HepG2 (cell line): ENCODE measurements around the gene NAV2. TPM values are rescaled to one million over a fixed set of nuclear protein-coding genes. Genes with fewer than 3 reads are reported as not detected.

Source experiments
- FOXJ3 ChIP-seq: sonication (generic); formaldehyde crosslinking; IDR thresholded peaks from 2 replicates; pipeline ENCODE4 v1.4.0; 2020; ENCODE audit warnings: missing genetic modification reagents, mild to moderate bottlenecking, borderline replicate concordance
- IKZF4 ChIP-seq: sonication (generic); formaldehyde crosslinking; IDR thresholded peaks from 2 replicates; pipeline ENCODE4 v1.5.1; 2020; ENCODE audit warnings: borderline replicate concordance, mild to moderate bottlenecking, low read depth, missing genetic modification reagents; ENCODE audit errors: not compliant biosample characterization
- MLX ChIP-seq: IDR thresholded peaks from 2 replicates; pipeline ENCODE4 v1.6.1; 2016
- NFIB ChIP-seq: sonication (generic); formaldehyde crosslinking; IDR thresholded peaks from 2 replicates; pipeline ENCODE4 v1.9.0; 2021; ENCODE audit warnings: missing genetic modification reagents, mild to moderate bottlenecking, borderline replicate concordance
- NFIC ChIP-seq: IDR thresholded peaks from 2 replicates; pipeline ENCODE4 v1.6.1; 2012; ENCODE audit warnings: mild to moderate bottlenecking, low read length, inconsistent platforms
- SAFB2 ChIP-seq: sonication (generic); formaldehyde crosslinking; IDR thresholded peaks from 2 replicates; pipeline ENCODE4 v1.5.1; 2020; ENCODE audit warnings: missing genetic modification reagents, low read depth, mild to moderate bottlenecking, borderline replicate concordance
- SP2 ChIP-seq: sonication (generic); formaldehyde crosslinking; IDR thresholded peaks from 2 replicates; pipeline ENCODE4 v1.5.1; 2020; ENCODE audit warnings: mild to moderate bottlenecking, missing genetic modification reagents
- ZBTB7B ChIP-seq: sonication (generic); formaldehyde crosslinking; IDR thresholded peaks from 2 replicates; pipeline ENCODE4 v1.4.0; 2020; ENCODE audit warnings: missing genetic modification reagents
- ZFY ChIP-seq: sonication (generic); formaldehyde crosslinking; IDR thresholded peaks from 2 replicates; pipeline ENCODE4 v1.4.0; 2020; ENCODE audit warnings: missing genetic modification reagents
- ZNF263 ChIP-seq: sonication (generic); formaldehyde crosslinking; IDR thresholded peaks from 2 replicates; pipeline ENCODE4 v1.4.0; 2020; ENCODE audit warnings: missing genetic modification reagents
- ZNF432 ChIP-seq: sonication (generic); formaldehyde crosslinking; IDR thresholded peaks from 2 replicates; pipeline ENCODE4 v1.5.0; 2020; ENCODE audit warnings: missing genetic modification reagents, mild to moderate bottlenecking, borderline replicate concordance
- ZNF501 ChIP-seq: sonication (generic); formaldehyde crosslinking; IDR thresholded peaks from 2 replicates; pipeline ENCODE4 v1.5.1; 2020; ENCODE audit warnings: mild to moderate bottlenecking, moderate library complexity, missing genetic modification reagents
- ZNF513 ChIP-seq: sonication (generic); formaldehyde crosslinking; conservative IDR thresholded peaks from 2 replicates; pipeline ENCODE4 v1.5.0; 2020; ENCODE audit warnings: missing genetic modification reagents
- ZNF737 ChIP-seq: sonication (generic); formaldehyde crosslinking; IDR thresholded peaks from 2 replicates; pipeline ENCODE4 v1.5.0; 2020; ENCODE audit warnings: missing genetic modification reagents, mild to moderate bottlenecking, borderline replicate concordance
- polyA plus RNA-seq, 8 experiments: library from polyadenylated mRNA; depleted of rRNA in 3 of 8; stranded (reverse) in 7 of 8; unstranded in 1 of 8; fragments of >200 nt; fragmentation: Illumina TruSeq in 4 of 8; extraction: Trizol in 4 of 8; gene quantifications; 2 replicates each; pipeline versions ENCODE4 v1.2.1 to v1.2.3, GENCODE V29; 2011 to 2016; ENCODE audit warnings: low read depth in 4 of 8, missing spikeins in 1 of 8, mixed read lengths in 1 of 8; ENCODE audit not compliant: insufficient read depth in 1 of 8
- total RNA-seq, 5 experiments: library from RNA; depleted of rRNA; stranded (reverse); fragments of >200 nt; fragmentation: Illumina TruSeq; extraction: Trizol; gene quantifications; 2 replicates each; pipeline ENCODE4 v1.2.3, GENCODE V29; 2016; ENCODE audit warnings: low read depth in 1 of 5
- TF ChIP-seq, protein P1 (sequence below): sonication (generic); formaldehyde crosslinking; IDR thresholded peaks from 2 replicates; pipeline ENCODE4 v1.5.0; 2020; ENCODE audit warnings: mild to moderate bottlenecking, missing genetic modification reagents, moderate library complexity
- TF ChIP-seq, protein P2 (sequence below): sonication (generic); formaldehyde crosslinking; IDR thresholded peaks from 2 replicates; pipeline ENCODE4 v1.4.0; 2020; ENCODE audit warnings: missing genetic modification reagents
- TF ChIP-seq, protein P3 (sequence below): sonication (generic); formaldehyde crosslinking; IDR thresholded peaks from 2 replicates; pipeline ENCODE4 v1.8.0; 2022; ENCODE audit warnings: missing genetic modification reagents, mild to moderate bottlenecking, inconsistent platforms, borderline replicate concordance

The NAV2 gene
- total and polyA plus RNA-seq, 2 of the 13 experiments (the other 11 are each of a cell fraction or from before 2014, with no cell fraction given) = 9.3 to 34.6 TPM

DNA sequence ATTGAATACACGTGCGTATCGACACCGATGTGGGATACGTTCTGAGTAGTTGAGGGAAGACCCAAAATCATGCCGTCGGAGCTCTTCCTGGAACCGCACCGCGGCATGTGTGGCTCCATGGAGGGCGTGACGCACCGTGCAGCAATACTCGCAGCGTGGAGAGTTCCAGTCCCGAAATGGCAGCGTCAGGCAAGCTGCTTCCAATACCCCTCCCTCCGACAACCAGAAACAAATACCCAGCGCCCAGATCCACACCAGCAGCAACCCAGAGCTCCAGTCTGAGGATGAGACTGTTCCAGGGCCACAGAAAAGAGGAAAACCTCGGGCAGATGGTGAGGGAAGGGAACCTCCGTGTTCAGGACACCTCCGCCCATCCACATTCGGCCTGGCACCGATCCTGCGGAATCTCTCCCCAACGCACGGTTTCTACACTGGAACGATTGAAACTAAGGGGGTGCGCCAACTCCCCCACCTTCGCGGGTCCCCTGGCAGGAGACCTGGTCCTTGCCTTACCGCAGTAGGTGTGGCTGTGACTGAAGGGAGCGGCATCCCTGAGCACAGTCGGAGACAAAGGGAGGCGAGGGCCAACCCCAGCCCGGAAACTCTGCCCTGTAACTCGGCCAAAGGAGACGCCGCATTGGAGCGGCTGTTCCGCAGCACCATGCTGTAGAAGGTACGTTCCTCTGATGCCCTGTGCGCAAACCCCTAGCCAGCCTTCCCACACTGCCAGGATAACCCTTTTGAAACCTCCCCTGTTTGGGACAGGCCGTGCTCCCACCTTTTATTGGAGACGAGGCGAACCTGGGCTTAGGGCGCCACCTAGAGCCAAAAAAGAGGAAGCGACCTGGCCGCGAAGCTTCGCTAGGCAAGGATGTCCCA, 419.4 kb downstream of the NAV2 start (continued):
- TF ChIP-seq, protein P1, sequence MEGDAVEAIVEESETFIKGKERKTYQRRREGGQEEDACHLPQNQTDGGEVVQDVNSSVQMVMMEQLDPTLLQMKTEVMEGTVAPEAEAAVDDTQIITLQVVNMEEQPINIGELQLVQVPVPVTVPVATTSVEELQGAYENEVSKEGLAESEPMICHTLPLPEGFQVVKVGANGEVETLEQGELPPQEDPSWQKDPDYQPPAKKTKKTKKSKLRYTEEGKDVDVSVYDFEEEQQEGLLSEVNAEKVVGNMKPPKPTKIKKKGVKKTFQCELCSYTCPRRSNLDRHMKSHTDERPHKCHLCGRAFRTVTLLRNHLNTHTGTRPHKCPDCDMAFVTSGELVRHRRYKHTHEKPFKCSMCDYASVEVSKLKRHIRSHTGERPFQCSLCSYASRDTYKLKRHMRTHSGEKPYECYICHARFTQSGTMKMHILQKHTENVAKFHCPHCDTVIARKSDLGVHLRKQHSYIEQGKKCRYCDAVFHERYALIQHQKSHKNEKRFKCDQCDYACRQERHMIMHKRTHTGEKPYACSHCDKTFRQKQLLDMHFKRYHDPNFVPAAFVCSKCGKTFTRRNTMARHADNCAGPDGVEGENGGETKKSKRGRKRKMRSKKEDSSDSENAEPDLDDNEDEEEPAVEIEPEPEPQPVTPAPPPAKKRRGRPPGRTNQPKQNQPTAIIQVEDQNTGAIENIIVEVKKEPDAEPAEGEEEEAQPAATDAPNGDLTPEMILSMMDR (CRISPR knock-in tag) = peak; percentile 95
- no peak for TF ChIP-seq FOXJ3 (CRISPR knock-in tag)
- no peak for TF ChIP-seq SAFB2 (CRISPR knock-in tag)
- 0 out of 2 replicates have a peak, but pooled peaks have one; percentile 38 for TF ChIP-seq ZBTB7B (CRISPR knock-in tag)
- no peak for TF ChIP-seq ZNF513
- 0 out of 2 replicates have a peak, but pooled peaks have one; percentile 26 for TF ChIP-seq ZFY (CRISPR knock-in tag)
- TF ChIP-seq NFIB = no peak
- TF ChIP-seq ZNF432 (CRISPR knock-in tag) = no peak
- TF ChIP-seq IKZF4 (CRISPR knock-in tag) = peak; percentile 29
- TF ChIP-seq SP2 (CRISPR knock-in tag) = no peak
- TF ChIP-seq MLX (CRISPR knock-in tag) = no peak
- TF ChIP-seq ZNF737 (CRISPR knock-in tag) = 0 out of 2 replicates have a peak, but pooled peaks have one; percentile 32
- TF ChIP-seq, protein P2, sequence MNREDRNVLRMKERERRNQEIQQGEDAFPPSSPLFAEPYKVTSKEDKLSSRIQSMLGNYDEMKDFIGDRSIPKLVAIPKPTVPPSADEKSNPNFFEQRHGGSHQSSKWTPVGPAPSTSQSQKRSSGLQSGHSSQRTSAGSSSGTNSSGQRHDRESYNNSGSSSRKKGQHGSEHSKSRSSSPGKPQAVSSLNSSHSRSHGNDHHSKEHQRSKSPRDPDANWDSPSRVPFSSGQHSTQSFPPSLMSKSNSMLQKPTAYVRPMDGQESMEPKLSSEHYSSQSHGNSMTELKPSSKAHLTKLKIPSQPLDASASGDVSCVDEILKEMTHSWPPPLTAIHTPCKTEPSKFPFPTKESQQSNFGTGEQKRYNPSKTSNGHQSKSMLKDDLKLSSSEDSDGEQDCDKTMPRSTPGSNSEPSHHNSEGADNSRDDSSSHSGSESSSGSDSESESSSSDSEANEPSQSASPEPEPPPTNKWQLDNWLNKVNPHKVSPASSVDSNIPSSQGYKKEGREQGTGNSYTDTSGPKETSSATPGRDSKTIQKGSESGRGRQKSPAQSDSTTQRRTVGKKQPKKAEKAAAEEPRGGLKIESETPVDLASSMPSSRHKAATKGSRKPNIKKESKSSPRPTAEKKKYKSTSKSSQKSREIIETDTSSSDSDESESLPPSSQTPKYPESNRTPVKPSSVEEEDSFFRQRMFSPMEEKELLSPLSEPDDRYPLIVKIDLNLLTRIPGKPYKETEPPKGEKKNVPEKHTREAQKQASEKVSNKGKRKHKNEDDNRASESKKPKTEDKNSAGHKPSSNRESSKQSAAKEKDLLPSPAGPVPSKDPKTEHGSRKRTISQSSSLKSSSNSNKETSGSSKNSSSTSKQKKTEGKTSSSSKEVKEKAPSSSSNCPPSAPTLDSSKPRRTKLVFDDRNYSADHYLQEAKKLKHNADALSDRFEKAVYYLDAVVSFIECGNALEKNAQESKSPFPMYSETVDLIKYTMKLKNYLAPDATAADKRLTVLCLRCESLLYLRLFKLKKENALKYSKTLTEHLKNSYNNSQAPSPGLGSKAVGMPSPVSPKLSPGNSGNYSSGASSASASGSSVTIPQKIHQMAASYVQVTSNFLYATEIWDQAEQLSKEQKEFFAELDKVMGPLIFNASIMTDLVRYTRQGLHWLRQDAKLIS (CRISPR knock-in tag) = no peak
- no peak for TF ChIP-seq NFIC
- 0 out of 2 replicates have a peak, but pooled peaks have one; percentile 32 for TF ChIP-seq ZNF501 (CRISPR knock-in tag)
- TF ChIP-seq, protein P3, sequence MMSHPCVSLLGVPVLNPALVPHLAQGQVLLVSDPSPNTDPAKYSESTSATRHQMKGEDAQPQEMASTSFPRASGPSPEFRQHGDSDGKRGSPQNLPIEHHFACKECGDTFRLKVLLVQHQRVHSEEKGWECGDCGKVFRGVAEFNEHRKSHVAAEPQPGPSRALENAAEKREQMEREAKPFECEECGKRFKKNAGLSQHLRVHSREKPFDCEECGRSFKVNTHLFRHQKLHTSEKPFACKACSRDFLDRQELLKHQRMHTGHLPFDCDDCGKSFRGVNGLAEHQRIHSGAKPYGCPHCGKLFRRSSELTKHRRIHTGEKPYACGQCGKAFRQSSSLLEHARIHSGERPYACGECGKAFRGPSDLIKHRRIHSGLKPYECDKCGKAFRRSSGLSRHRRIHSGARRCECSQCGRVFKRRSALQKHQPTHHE (CRISPR knock-in tag) = no peak
- peak; percentile 91 for TF ChIP-seq ZNF263 (CRISPR knock-in tag)
